Stimulated activated CD4-positive, alpha-beta T cell treated with anti-CD3 and anti-CD28 coated beads, Interleukin-2, amount 100 ng/mL, for 24 hours (primary cell): Measurements from ENCODE around the gene ANKRD33B.
"Not testable (repeated sequence)": the region's sequence is repeated elsewhere in the genome, so short reads cannot be mapped to it uniquely, and the experiment has no call there.

Source experiments
- DNase-seq, 2 donors: peaks; one replicate each; pipeline ENCODE4 v3.0.0-alpha.2; 2020

ANKRD33B gene

DNA sequence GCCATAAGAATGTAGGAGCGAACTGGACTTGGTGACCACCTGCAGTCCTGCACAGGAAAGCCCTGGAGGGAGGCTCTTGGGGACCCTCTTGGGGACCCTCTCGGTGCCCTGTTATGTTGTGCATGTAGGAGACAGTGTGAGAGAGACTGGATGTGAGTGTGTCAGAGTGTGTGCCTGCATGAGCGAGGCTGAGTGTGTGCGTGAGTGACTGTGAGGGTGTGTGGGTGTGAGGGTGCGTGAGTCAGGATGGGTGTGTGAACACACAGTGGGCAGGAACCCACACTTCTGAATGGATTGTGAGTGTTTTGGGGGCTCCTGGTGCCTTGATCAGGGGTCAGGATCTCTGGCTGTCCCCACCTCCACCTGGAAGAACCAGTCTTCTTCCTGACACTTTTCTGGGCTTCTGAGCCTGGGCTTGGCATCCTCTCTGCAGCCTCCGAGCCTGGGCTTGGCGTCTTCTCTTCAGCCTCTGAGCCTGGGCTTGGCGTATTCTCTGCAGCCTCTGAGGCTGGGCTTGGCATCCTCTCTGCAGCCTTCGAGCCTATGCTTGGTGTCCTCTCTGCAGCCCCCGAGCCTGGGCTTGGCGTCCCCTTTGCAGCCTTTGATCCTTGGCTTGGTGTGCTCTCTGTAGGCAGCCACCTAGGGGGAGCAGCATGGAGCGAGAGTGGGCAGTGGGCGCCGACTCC, 25.6 kb upstream of the ANKRD33B start:
- no peak for DNase-seq

DNA sequence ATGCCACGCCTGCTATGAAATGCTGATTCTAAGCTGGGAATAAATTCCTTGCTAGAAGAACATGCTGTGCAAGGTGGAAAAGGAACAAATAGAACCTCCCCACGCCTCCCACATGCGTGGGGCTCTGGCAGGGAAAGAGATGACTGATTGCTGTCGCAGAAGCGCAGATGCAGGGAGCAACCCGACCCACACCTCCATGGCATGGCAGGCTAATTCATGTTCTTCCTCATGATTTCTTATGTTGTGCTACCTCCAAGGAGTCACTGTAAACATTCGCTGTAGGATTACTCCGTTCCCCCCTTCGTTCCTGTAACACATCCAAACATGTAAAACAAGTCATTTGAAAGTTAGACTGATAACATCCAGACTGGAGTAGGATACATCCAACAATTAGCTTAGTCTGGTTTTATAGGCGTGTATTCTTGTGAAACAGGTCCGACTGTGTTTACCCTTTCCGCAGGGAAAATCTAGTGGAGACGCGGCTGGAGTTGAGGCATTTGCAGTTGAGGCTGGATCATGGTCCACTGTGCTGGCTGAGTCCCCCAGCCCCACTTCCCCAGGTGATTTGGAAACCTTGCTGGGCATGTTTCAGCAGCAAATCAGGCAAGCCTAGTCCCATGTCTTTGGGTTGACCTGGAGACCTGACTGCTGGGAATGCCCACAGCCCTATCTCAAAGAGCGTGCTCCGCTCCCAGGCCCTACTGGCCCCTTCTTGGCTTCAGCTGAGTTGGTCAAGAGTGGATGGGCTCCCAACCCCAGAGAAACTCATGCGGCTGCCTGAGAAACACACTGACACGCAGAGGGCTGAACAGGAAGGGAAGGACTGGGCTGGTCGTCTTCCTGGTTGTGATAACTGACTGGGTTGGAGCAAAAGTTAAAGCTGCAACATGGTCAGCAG, 24.8 kb upstream of the ANKRD33B start:
- no peak for DNase-seq

DNA sequence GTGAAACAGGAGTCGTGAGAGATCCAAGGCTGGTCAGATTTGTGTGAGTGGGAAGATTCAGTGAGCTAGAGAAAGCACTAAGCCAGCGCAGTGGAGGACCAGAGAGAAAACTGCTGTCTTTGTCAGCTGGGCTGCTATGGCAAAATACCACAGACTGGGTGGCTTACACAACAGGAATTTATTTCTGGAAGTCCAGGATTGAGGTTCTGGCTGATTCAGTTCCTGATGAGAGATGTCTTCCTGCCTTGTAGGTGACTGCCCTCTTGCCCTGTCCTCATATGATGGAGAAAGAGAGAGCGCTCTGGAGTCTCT, 24.2 kb upstream of the ANKRD33B start:
- no peak for DNase-seq

DNA sequence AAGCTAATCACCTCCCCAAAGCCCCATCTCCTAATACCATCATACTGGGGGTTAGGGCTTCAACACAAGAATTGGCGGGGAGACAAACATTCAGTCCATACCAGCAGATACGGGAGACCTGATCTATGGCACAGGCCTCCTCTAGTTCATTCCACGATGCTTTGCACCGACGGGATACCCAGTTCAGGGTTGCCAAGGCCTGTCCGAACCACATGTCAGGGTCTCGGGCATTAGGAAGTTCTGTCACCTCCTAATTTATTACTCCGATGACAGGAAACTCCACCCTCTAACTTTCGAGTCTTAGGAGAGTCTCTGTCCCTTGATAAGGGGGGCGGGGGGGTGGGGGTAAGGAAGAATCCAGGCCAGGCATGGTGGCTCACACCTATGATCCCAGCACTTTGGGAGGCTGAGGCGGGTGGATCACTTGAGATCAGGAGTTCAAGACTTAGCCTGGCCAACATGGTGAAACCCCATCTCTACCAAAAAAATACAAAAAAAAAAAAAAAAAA, 23.8 kb upstream of the ANKRD33B start:
- DNase-seq, result no peak

DNA sequence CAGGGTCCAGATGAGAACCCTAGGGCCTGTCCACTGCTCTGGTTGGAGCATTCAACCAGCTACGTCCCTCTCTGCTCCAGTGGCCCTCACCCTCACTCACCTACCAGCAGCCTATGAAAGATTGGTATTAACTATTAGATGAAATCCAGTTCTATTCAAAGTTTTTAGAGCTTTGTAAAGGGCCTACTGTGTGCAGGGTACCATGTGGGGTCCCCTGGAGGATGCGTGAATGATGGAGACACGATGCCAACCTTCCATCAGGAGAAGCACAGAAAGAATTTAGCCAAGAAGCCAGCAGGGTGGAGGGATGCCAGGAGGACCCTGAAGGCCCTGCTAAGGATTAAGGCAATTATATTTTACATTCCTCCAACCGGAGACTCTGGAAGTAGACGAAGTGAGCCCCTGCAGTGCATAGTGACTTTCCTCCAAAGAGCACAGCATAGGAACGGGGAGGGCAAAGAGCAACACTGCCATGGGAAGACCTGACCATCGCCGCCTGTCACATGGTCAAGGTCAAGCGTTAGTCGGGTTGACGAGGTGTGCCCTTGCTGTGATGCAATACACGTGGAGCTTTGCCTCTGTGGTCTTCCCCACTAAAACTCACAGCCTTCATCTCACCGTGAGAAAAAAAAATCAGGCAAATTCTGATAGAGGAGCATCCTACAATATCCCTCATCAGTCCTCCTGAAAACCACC, 22.8 kb upstream of the ANKRD33B start:
- no peak for DNase-seq

DNA sequence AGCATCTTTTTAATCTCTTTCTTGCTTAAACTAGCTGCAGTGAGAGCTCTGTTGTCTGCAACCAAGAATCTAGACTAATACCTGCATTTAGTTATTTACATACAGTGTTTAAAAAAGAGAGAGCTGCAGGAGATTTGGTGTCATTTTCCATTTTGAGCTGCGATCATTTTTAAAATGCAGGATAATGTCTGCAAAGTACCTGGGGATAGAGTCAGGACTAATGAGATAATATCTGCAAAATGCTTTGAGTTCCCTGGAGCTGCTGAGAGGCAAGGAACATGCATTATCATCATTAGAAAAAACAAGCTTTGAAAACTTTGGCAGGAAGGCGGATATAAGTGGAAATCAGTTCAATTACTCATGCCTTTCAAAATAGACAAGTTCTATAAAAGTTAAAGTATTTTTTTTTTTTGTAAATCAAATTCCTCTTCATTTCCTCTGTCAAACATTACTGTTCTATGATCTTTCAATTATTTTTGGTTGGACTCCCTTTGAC, 21.8 kb upstream of the ANKRD33B start:
- no peak for DNase-seq

DNA sequence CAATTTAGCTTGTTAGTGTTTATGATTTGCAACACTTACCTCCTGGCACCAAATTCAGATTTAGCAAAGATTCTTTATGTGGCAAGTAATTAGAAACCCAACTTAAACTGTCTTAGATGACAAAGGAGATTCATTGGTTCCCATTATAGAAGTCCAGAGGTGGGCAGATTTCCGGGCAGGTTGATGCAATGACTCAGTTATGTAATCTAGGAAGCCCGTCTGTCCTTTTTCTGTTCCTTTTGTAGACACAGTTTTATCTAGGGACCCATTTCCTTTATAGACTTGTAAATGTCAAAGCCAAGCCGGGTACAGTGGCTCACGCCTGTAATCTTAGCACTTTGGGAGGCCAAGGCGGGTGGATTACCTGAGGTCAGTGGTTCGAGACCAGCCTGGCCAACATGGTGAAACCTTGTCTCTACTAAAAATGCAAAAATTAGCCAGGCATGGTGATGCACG, 20.3 kb upstream of the ANKRD33B start:
- DNase-seq, result no peak

DNA sequence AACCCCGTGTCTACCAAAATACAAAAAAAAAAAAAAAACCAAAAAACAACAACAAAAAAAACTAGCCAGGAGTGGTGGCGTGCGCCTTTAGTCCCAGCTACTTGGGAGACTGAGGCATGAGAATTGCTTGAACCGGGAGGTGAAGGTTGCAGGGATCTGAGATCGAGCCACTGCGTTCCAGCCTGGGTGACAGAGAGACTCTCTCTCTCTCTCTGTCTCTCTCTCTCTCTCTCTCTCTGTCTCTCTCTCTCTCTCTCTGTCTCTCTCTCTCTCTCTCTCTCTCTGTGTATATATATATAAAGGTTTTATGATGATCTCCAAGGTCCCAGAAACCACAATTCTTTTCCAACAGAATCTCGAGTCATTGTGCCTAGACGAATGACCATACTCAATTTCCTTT, 18.8 kb upstream of the ANKRD33B start:
- DNase-seq, result no peak

DNA sequence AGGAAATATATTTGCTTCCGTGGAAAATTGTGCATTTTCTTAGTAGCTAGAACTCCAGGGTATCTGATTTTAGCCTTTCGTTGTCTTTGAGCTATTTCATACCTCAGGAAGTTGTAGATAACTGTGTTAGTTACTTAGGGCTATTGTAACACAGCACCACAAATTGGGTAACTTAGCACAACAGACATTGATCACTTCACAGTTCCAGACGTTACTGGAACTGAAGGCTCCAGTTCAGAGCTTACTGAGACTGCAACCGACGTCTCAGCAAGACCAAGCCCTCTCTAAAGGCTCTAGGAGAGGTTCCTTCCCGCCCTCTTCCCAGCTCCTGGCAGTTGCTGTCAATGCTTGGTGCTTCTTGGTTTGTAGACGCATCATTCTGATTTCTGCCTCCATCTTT, 17.7 kb upstream of the ANKRD33B start:
- no peak for DNase-seq

DNA sequence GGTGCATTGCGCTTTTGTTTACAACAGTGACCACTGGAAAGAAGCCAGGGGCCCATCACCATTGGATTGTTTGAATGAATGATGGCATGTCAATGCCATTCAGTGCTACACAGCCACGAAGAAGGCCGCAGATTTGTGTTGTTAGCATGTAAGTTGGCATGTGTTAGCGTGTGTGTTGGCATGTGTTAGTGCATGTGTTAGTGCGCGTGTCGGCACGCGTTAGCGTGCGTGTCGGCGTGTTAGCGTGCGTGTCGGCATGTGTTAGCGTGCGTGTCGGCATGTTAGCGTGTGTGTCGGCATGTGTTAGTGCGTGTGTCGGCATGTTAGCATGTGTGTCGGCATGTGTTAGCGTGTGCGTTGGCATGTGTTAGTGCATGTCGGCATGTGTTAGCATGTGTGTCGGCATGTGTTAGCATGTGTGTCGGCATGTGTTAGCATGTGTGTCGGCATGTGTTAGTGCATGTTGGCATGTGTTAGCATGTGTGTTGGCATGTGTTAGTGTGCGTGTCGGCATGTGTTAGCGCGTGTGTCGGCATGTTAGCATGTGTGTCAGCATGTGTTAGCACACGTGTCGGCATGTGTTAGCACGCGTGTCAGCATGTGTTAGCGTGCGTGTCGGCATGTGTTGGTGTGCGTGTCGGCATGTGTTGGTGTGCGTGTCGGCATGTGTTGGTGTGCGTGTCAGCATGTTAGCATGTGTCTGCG, 15.3 kb upstream of the ANKRD33B start:
- no peak for DNase-seq

DNA sequence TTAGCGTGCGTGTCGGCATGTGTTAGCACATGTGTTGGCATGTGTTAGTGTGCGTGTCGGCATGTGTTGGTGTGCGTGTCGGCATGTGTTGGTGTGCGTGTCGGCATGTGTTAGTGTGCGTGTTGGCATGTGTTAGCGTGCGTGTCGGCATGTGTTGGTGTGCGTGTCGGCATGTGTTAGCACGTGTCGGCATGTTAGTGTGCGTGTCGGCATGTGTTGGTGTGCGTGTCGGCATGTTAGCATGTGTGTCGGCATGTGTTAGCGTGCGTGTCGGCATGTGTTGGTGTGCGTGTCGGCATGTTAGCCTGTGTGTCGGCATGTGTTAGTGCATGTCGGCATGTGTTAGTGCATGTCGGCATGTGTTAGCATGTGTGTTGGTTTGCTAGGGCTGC, 14.8 kb upstream of the ANKRD33B start:
- not testable (repeated sequence) for DNase-seq

DNA sequence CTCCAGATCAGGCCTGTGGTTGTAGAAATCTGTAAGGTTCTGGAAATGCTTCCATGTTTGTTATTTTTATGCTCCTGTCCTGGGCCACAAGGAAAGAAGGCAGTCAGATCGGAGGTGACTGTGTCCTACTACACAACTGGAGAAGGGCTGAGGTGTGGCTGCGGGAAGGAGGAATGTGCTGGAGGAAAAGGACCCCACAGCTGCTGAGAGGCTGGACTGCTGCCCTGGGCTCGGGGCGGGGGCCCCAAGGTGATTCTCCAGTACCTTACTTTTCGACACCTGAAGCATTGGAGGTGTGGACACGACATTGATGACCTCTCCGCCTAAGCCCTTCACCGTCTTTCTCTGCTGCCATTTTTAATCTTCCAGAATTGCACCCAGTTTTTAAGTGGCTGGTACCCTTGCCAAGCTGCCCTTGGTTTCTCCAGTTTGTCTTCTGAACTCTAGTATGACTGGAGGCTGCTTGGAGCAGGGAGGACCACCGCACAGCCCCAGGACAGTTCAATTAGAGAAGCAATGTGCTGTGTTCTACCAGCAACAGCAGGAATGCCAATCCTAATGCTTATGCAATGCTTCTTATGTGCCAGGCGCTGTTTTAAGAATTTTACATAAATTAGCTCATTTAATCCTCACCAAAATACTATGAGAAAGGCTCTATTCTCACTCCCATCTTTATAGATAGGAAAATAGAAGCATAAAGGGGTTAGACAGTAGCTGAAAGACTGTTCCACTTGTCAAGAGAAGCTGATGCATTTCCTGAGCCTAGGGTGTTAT, 13.5 kb upstream of the ANKRD33B start:
- DNase-seq, result no peak

DNA sequence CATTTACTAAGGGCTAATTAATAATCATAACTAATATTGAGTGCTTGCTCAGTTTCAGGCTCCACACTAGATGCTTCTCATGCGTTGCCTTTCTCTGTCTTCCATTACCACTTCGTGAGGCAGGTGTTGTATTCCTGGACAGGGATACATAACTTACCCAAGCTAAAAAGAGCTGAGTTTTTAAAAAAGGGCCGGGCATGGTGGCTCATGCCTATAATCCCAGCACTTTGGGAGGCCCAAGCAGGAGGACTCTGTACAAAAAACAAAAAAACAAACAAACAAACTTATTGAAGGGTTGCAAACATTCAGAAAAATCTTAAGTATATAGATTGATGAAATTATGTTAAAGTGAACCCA, 12.1 kb upstream of the ANKRD33B start:
- no peak for DNase-seq

DNA sequence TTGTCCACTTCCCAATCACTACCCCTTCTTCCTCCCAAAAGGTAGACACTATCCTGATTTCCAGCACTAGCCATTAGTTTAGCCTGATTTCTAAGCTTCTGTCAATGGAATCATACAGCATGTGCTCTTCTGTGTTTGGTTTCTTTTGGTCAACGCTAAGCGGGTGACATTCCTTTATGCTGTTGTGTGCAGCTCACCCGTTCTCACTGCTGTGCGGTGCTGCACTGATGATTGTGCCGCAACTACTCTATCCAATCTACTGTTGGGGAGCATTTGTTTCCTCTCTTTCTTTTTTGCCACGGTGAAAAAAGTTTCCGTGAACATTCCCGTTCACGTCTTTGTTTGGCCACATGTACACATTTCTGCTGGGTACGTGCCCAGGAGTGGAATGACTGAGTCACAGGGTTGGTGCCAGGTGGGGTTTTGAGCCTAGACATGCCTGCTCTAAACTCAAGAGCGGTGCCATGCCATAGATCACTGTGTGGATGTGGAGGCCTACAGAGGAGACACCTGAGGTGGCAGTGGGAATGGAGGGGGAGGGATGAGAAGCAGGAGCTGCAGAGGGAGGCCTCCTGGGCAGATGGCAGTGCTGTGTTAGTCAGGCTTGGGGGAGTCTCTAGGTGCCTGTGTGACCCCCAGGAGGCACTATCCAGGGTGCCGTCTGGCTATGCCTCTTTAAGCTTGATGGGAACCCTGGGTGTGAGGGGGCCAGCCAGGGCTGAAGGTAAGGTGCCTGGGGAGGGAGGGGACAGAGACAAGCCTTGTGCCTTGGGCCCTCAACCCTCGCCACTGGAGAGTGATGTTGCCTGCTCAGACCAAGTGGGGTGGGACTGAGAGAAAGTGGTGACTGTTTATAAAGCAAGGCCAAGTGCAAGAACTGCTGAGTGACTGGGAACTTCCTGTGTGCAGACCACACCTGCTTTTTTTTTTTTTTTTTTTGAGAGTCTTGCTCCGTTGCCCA, 11.4 kb upstream of the ANKRD33B start:
- DNase-seq, result no peak

DNA sequence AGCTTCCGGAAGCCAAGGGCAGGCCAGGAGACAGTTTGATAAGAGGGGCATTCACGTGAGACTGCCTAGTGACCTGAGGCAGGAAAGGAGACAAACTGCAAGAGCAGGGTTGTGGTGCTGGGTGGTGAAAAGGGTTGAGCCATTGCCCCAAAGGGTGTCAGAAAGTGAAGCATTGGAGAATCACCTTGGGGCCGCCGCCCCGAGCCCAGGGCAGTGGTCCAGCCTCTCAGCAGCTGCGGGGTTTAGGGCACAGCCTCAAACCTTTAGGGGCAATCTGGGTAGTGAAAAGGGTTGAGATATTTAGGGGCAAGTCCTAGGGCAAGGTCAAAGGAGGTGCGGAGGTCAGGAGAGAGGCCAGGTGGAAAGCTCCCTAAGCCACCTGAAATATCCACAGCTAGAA, 10.4 kb upstream of the ANKRD33B start:
- DNase-seq, result no peak

DNA sequence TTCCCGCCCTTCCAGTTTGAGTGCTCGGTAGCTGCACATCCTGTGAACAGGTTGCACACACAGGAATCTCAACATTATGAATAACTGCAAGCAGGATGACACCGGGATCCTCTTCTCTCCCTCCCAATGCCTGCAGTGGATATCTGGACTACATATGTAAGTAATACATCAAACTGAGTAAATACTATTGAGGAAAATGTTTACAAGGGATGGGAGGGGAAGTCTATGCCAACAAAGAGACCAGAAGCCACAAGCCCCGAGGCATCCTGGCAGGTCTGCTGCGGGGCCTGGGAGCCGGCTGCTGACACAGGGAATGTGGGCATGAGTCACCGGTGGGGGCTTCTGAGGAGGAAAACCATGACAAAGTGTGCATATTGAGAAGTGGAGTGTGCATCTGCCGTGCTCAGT, 8.6 kb upstream of the ANKRD33B start:
- no peak for DNase-seq

DNA sequence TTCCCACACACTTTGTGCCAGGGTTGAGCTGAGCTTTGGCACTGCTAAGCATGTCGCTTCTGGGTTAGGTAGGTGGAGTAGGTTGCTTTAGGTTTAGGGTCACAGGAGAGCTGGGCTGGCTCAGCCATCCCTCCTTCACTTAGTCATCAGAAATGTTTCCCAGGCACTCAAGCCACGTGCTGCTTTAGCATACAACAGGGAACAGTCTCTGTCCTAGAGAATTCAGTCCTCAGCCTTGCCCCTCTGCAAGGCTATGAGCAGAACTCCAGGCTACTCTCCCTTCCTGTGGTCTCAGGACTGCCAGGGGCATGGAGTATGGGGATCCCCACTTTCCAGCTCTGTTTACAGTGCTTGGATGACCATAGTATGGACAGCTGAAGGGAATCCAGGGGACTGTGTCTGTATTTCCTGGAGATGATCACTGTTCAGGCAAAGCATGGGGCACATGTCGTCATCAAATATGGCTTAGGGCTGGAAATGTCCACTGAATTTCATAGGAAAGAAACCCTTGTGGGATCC, 7.5 kb upstream of the ANKRD33B start:
- no peak for DNase-seq

DNA sequence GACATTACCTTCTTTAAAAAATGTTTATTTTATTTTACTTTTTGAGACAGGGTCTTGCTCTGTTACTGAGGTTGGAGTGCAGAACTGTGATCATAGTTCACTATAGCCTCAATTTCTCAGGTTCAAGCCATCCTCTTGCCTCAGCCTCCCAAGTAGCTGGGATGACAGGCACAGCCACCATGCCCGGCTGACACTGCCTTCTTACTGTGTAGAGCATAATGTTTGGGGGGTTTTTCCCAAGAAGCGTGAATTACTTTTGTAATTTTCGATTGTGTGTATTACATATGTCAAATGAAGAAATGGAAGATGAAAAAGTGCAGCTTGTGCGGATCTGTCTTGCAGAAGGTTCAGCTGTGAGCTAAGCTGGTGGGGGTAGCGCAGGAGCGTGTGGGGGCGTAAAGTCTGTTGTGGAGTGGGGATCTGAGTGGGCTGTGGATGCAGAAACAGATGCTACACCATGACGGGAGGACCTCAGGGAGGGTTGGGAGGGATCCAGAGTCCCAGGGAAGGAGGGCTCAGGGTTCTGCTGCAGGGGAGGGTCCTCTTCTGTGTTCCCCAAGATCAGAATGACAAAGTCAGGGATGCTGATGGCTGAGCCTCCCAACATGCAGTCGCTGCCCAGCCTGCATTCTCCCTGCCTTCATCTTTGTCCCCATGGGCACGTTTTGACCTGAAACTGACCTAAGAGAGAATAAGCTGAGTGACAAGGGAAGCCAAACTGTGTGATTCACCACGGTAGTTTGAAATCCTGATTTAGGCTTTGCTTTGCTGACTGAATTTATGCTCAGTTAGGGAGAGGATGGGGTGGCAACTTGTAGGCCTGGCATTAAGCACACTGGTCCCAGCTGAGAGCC, 6.8 kb upstream of the ANKRD33B start:
- no peak for DNase-seq

DNA sequence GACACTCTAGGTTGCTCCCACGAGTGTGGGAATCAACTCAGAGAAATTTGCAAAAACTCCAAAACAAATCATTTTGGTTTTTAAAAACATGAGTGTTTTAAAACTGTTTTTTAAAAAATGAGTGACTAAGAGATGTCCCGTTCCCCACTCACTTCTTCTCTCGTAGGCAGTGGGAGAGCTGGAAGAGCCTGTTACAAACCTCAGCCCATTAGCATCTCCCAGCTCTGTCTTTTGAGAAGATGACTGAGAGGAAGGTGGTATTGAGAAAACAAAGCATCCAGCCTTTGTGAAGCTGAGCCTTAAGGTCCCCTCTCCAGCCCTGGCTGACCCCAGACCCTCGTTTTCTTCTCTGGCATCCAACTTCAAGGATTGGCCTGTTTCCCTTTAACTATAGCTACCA, 4.7 kb upstream of the ANKRD33B start:
- DNase-seq, result no peak

DNA sequence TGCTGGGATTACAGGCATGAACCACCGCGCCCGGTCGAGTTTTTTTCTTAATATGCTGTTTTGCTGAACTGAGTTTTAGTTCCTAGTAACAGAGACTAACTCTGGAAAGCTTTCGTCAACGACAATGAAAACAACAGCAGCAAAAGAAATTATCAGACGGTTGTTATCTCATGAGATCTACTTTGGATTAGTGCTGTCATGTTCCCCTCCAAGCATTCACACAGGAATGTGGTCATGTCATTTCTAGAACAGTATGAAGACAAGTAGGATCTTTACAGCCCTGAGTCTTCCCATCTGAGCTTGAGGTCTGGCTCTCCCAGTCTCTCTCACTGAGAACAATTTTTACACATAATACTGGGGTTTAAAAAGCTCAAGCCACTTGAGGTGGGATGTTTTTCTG, 4.0 kb upstream of the ANKRD33B start:
- DNase-seq, result no peak
